ENCODE measurements around the gene ALKBH1. TPM values are rescaled to one million over a fixed set of nuclear protein-coding genes. Genes with fewer than 3 reads are reported as not detected.

The ALKBH1 gene
- total and polyA plus RNA-seq, 9 of the 15 experiments (the other 6 are each of a cell fraction or from before 2014, with no cell fraction given): 5.3 to 19.4 (median 10.7) TPM

GRCh38 chr14:77638771-77639171, 69.1 kb downstream of the ALKBH1 start:
- ChIA-PET POLR2A (no interaction called here), CTCF (ENCODE audit: low intra/inter-chr PET ratio) (no interaction called here)
- FAIRE-seq (no peak), DNase-seq (ENCODE audit: extremely low read depth in 1 of 4, low spot score in 3 of 4) (peak in 1 of 4 experiments; percentile 44), ATAC-seq (no peak)
- H2AFZ ChIP-seq (ENCODE audit: low read depth, low read length): no peak overlapping the region
- no peaks in the 10 kb centered on the region for H3K79me2 ChIP-seq (ENCODE audit: control insufficient read depth, insufficient read depth, low read length)
- H3K9me1 ChIP-seq (ENCODE audit: control insufficient read depth, insufficient read depth, low read length): no peaks in the 10 kb centered on the region
- no peak overlapping the region for H3K4me2 ChIP-seq (ENCODE audit: insufficient read depth, low read length)
- H3K4me1 ChIP-seq (replicated peaks in 1 of 2; ENCODE audit: control insufficient read depth in 2 of 2, insufficient read depth in 2 of 2, low read length in 2 of 2): peaks cover 6 to 9% of the 10 kb centered on the region in 2 experiments; a peak in 3 of 5 replicates
- H3K36me3 ChIP-seq (ENCODE audit: control insufficient read depth, insufficient read depth, low read length): no peaks in the 10 kb centered on the region
- H4K20me1 ChIP-seq (replicated peaks; ENCODE audit: control insufficient read depth, insufficient read depth, low read length): no peaks in the 10 kb centered on the region
- H3K9ac ChIP-seq (ENCODE audit: insufficient read depth in 1 of 2, low read depth in 2 of 2, low read length in 2 of 2): no peak overlapping the region
- H3K4me3 ChIP-seq: no peak overlapping the region
- peak overlapping the region; percentile 19; the same call in 1 of the 3 replicates for H3K27ac ChIP-seq (ENCODE audit: extremely low read depth, low read depth, low read length)
- no TSS peak for BruUV-seq (replicated peaks)
- intact Hi-C loops (cut with micrococcal nuclease): no loop called here
- no peaks in the 10 kb centered on the region for H3K9me3 ChIP-seq (replicated peaks; ENCODE audit: control insufficient read depth, insufficient read depth, low read depth, low read length)
- in situ Hi-C loops (cut with MboI): no loop called here
- 0% methylated on average over 2 of the region's 2 CpGs for WGBS (ENCODE audit: insufficient coverage, low coverage, missing lambda C conversion rate)
- H3K27me3 ChIP-seq (ENCODE audit: control insufficient read depth in 2 of 2, insufficient read depth in 2 of 2, low read length in 2 of 2): no peaks in the 10 kb centered on the region
- TF ChIP-seq BRD4 (IDR thresholded peaks at IDR 0.05): no peak
- TF ChIP-seq DDX20 (tag; IDR thresholded peaks at IDR 0.05; ENCODE audit: low read depth): no peak
- no peak for TF ChIP-seq PHB (CRISPR knock-in tag; IDR thresholded peaks at IDR 0.05)
- no peak for TF ChIP-seq ZKSCAN8 (CRISPR knock-in tag; IDR thresholded peaks at IDR 0.05)
- no peak for TF ChIP-seq GATAD2B (IDR thresholded peaks at IDR 0.05; ENCODE audit: borderline replicate concordance)
- TF ChIP-seq NCOA6 (IDR thresholded peaks at IDR 0.05): no peak
- TF ChIP-seq, protein P1, sequence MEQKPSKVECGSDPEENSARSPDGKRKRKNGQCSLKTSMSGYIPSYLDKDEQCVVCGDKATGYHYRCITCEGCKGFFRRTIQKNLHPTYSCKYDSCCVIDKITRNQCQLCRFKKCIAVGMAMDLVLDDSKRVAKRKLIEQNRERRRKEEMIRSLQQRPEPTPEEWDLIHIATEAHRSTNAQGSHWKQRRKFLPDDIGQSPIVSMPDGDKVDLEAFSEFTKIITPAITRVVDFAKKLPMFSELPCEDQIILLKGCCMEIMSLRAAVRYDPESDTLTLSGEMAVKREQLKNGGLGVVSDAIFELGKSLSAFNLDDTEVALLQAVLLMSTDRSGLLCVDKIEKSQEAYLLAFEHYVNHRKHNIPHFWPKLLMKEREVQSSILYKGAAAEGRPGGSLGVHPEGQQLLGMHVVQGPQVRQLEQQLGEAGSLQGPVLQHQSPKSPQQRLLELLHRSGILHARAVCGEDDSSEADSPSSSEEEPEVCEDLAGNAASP (IDR thresholded peaks at IDR 0.05): no peak
- no peak for TF ChIP-seq ZBTB17 (CRISPR knock-in tag; IDR thresholded peaks at IDR 0.05)
- 0 out of 2 replicates have a peak, but pooled peaks have one; percentile 13 for TF ChIP-seq DPF2 (IDR thresholded peaks at IDR 0.05)
- TF ChIP-seq XRCC4 (IDR thresholded peaks at IDR 0.05; ENCODE audit: extremely low read depth, insufficient read depth, insufficient read length): no peak
- no peak for TF ChIP-seq EP400 (IDR thresholded peaks at IDR 0.05)
- TF ChIP-seq CCNT2 (IDR thresholded peaks at IDR 0.05; ENCODE audit: borderline replicate concordance, extremely low read depth, insufficient read length, low read depth, low read length): no peak
- TF ChIP-seq TAF9B (IDR thresholded peaks at IDR 0.05; ENCODE audit: partially characterized antibody): no peak
- TF ChIP-seq ZNF436 (CRISPR knock-in tag; IDR thresholded peaks at IDR 0.05): no peak
- no peak for TF ChIP-seq SIRT6 (IDR thresholded peaks at IDR 0.05; ENCODE audit: low read depth, low read length)
- no peak for TF ChIP-seq CC2D1A (IDR thresholded peaks at IDR 0.05)
- TF ChIP-seq CBFA2T3 (IDR thresholded peaks at IDR 0.05): peak; percentile 60
- peak; percentile 65 for TF ChIP-seq EGR1 (conservative IDR thresholded peaks at IDR 0.05)
- TF ChIP-seq ARID1B (IDR thresholded peaks at IDR 0.05): peak; percentile 34; the same call in 1 of the 2 replicates
- TF ChIP-seq ETV5 (CRISPR knock-in tag; IDR thresholded peaks at IDR 0.05; ENCODE audit: low read depth): no peak
- no peak for TF ChIP-seq GABPA (tag; conservative IDR thresholded peaks at IDR 0.05; ENCODE audit: low read depth)
- TF ChIP-seq C11orf30 (IDR thresholded peaks at IDR 0.05; ENCODE audit: low read depth): no peak
- TF ChIP-seq, protein P2, sequence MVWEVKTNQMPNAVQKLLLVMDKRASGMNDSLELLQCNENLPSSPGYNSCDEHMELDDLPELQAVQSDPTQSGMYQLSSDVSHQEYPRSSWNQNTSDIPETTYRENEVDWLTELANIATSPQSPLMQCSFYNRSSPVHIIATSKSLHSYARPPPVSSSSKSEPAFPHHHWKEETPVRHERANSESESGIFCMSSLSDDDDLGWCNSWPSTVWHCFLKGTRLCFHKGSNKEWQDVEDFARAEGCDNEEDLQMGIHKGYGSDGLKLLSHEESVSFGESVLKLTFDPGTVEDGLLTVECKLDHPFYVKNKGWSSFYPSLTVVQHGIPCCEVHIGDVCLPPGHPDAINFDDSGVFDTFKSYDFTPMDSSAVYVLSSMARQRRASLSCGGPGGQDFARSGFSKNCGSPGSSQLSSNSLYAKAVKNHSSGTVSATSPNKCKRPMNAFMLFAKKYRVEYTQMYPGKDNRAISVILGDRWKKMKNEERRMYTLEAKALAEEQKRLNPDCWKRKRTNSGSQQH (CRISPR knock-in tag; IDR thresholded peaks at IDR 0.05): no peak
- TF ChIP-seq NFE2 (IDR thresholded peaks at IDR 0.05; ENCODE audit: low read depth): no peak
- no peak for TF ChIP-seq ZNF644 (tag; IDR thresholded peaks at IDR 0.05; ENCODE audit: low read depth)
- no peak for TF ChIP-seq SIN3B (IDR thresholded peaks at IDR 0.05; ENCODE audit: low read depth)

Measured in K562 (cell line).